SK-N-SH (cell line): Measurements from ENCODE around the gene LCOR. TPM values are rescaled to one million over a fixed set of nuclear protein-coding genes. Genes with fewer than 3 reads are reported as not detected.

Experiments used
- CTCF ChIA-PET: fragments of 300-600, 350-600 bp; formaldehyde crosslinking; extraction: SDS; loops from one replicate; lab custom pipeline; 2021; lab: Yijun Ruan, JAX
- POLR2A ChIA-PET: fragments of 350-600 bp; sonication (Branson Sonifier 250); formaldehyde crosslinking; extraction: SDS; loops from one replicate; lab custom pipeline; 2020; ENCODE audit warnings: antibody characterized with exemption, inconsistent platforms; lab: Yijun Ruan, JAX
- DNase-seq: peaks from one replicate; pipeline ENCODE4 v3.0.0; 2012
- H2AFZ ChIP-seq: fragments of 200-600 bp; sonication (generic); 2 replicates; pipeline ENCODE4 v1.8.1; 2016; ENCODE audit warnings: antibody characterized with exemption, mild to moderate bottlenecking, low read depth
- H3F3A ChIP-seq: fragments of 200-600 bp; sonication (generic); replicated peaks from 2 replicates; pipeline ENCODE3; 2016; ENCODE audit warnings: antibody characterized with exemption, mild to moderate bottlenecking; ENCODE audit not compliant: insufficient read depth
- H3K27ac ChIP-seq, 2 experiments: fragments of 200-500 bp in 1 of 2; fragments of 200-600 bp in 1 of 2; sonication (Bioruptor generic) in 1 of 2; sonication (generic), shearing (Covaris generic) in 1 of 2; 2 replicates each; pipeline versions ENCODE4 v1.5.1 to v1.6.1; 2014 to 2016; ENCODE audit warnings: low read depth in 2 of 2, inconsistent platforms in 1 of 2, low read length in 1 of 2, mild to moderate bottlenecking in 1 of 2, mixed read lengths in 1 of 2
- H3K27me3 ChIP-seq: fragments of 200-600 bp; sonication (generic), shearing (Covaris generic); 2 replicates; pipeline ENCODE4 v1.6.1; 2016; ENCODE audit warnings: mixed run types; ENCODE audit not compliant: insufficient read depth
- H3K36me3 ChIP-seq, 2 experiments: fragments of 200-500 bp in 1 of 2; fragments of 200-600 bp in 1 of 2; sonication (Bioruptor generic) in 1 of 2; sonication (generic) in 1 of 2; replicated peaks in 1 of 2; 2 replicates each; pipeline versions ENCODE3 to v1.5.1; 2014 to 2016; ENCODE audit warnings: low read length in 1 of 2, mild to moderate bottlenecking in 1 of 2; ENCODE audit not compliant: insufficient read depth in 2 of 2, control insufficient read depth in 1 of 2
- H3K4me1 ChIP-seq, 2 experiments: fragments of 200-500 bp in 1 of 2; fragments of 200-600 bp in 1 of 2; sonication (Bioruptor generic) in 1 of 2; sonication (generic), shearing (Covaris generic) in 1 of 2; 2 replicates each; pipeline versions ENCODE4 v1.5.1 to v1.6.1; 2014 to 2016; ENCODE audit warnings: low read depth in 1 of 2, low read length in 1 of 2, mixed run types in 1 of 2; ENCODE audit not compliant: insufficient read depth in 2 of 2, control insufficient read depth in 1 of 2
- H3K4me2 ChIP-seq: fragments of 200-600 bp; sonication (generic), shearing (Covaris generic); 2 replicates; pipeline ENCODE4 v1.6.1; 2017; ENCODE audit warnings: mixed run types
- H3K4me3 ChIP-seq, 2 experiments: fragments of 200-500 bp in 1 of 2; fragments of 200-600 bp in 1 of 2; sonication (Bioruptor generic) in 1 of 2; sonication (generic), shearing (Covaris generic) in 1 of 2; 2 replicates each; pipeline versions ENCODE4 v1.5.1 to v1.8.1; 2014 to 2016; ENCODE audit warnings: low read depth in 2 of 2, inconsistent platforms in 1 of 2, low read length in 1 of 2, mild to moderate bottlenecking in 1 of 2, mixed read lengths in 1 of 2, moderate library complexity in 1 of 2
- H3K79me2 ChIP-seq: fragments of 200-600 bp; sonication (generic); 2 replicates; pipeline ENCODE4 v1.8.1; 2017; ENCODE audit warnings: mild to moderate bottlenecking; ENCODE audit not compliant: insufficient read depth
- H3K9ac ChIP-seq: fragments of 200-600 bp; sonication (generic); 2 replicates; pipeline ENCODE4 v1.6.1; 2017; ENCODE audit warnings: mixed run types
- H3K9me2 ChIP-seq: fragments of 200-600 bp; sonication (generic); 2 replicates; pipeline ENCODE4 v1.6.1; 2017; ENCODE audit warnings: mixed run types
- H3K9me3 ChIP-seq: fragments of 200-600 bp; sonication (generic); 2 replicates; pipeline ENCODE4 v1.6.1; 2017; ENCODE audit warnings: mixed run types, mild to moderate bottlenecking, moderate library complexity
- H4K20me1 ChIP-seq: fragments of 200-600 bp; sonication (generic); 2 replicates; pipeline ENCODE4 v1.6.1; 2017; ENCODE audit warnings: mild to moderate bottlenecking, mixed run types; ENCODE audit not compliant: insufficient read depth
- CHD2 ChIP-seq: fragments of 150-350 bp; IDR thresholded peaks from 2 replicates; pipeline ENCODE4 v1.6.1; 2018; ENCODE audit warnings: low read length; ENCODE audit not compliant: partially characterized antibody
- CTCF ChIP-seq: fragments of 200-600 bp; sonication (generic); IDR thresholded peaks from 2 replicates; pipeline ENCODE4 v1.6.1; 2017; ENCODE audit warnings: antibody characterized with exemption, mild to moderate bottlenecking, moderate library complexity
- ELF1 ChIP-seq: IDR thresholded peaks from 2 replicates; pipeline ENCODE4 v1.4.0; 2012
- EP300 ChIP-seq, 2 experiments: IDR thresholded peaks; 2 replicates each; pipeline versions ENCODE4 v1.4.0 to v1.6.1; 2012; ENCODE audit warnings: borderline replicate concordance in 1 of 2, low read depth in 1 of 2, low read length in 1 of 2
- EZH2phosphoT487 ChIP-seq: fragments of 200-600 bp; sonication (generic); IDR thresholded peaks from 2 replicates; pipeline ENCODE4 v1.6.1; 2017; ENCODE audit warnings: low read depth, mixed run types, mild to moderate bottlenecking, antibody characterized with exemption, moderate library complexity, borderline replicate concordance
- GABPA ChIP-seq: IDR thresholded peaks from 2 replicates; pipeline ENCODE4 v1.4.0; 2012; ENCODE audit warnings: low read depth, mild to moderate bottlenecking
- JUND ChIP-seq: IDR thresholded peaks from 2 replicates; pipeline ENCODE4 v1.4.0; 2012
- MXI1 ChIP-seq: IDR thresholded peaks from 2 replicates; pipeline ENCODE4 v1.6.1; 2012; ENCODE audit warnings: mild to moderate bottlenecking, low read depth, low read length, improper control_type of control experiment
- NFIC ChIP-seq: IDR thresholded peaks from 2 replicates; pipeline ENCODE4 v1.4.0; 2012; ENCODE audit warnings: borderline replicate concordance
- RAD21 ChIP-seq: IDR thresholded peaks from 2 replicates; pipeline ENCODE4 v1.6.1; 2012; ENCODE audit warnings: mild to moderate bottlenecking, low read length
- RCOR1 ChIP-seq: fragments of 150-350 bp; IDR thresholded peaks from 2 replicates; pipeline ENCODE4 v1.6.1; 2017; ENCODE audit warnings: antibody characterized with exemption, low read length
- REST ChIP-seq: IDR thresholded peaks from 2 replicates; pipeline ENCODE4 v1.6.1; 2012; ENCODE audit warnings: mild to moderate bottlenecking, low read depth, low read length, moderate library complexity
- SMC3 ChIP-seq: IDR thresholded peaks from 2 replicates; pipeline ENCODE4 v1.6.1; 2012; ENCODE audit warnings: low read depth, low read length, improper control_type of control experiment
- TEAD4 ChIP-seq: IDR thresholded peaks from 2 replicates; pipeline ENCODE4 v1.4.0; 2012; ENCODE audit warnings: mild to moderate bottlenecking, borderline replicate concordance; ENCODE audit not compliant: insufficient read depth
- USF2 ChIP-seq: fragments of 150-350 bp; IDR thresholded peaks from 2 replicates; pipeline ENCODE4 v1.6.1; 2017; ENCODE audit warnings: antibody characterized with exemption, low read length, low read depth, borderline replicate concordance
- WGBS: methylation state at CpG from one replicate; pipeline ENCODE4 v1.1.6; 2017; ENCODE audit warnings: low lambda C conversion rate; 5-methylcytosine and 5-hydroxymethylcytosine counted together
- polyA plus RNA-seq, 3 experiments: library from polyadenylated mRNA; depleted of rRNA; stranded (reverse); fragments of >200 nt; gene quantifications; 2 replicates each; pipeline ENCODE4 v1.2.3, GENCODE V29; 2012
- TF ChIP-seq, protein P1 (sequence below): IDR thresholded peaks from 2 replicates; pipeline ENCODE4 v1.4.0; 2012; ENCODE audit warnings: low read depth, borderline replicate concordance
- TF ChIP-seq, protein P2 (sequence below): IDR thresholded peaks from 2 replicates; pipeline ENCODE4; 2012
- TF ChIP-seq, protein P3 (sequence below): fragments of 150-350 bp; IDR thresholded peaks from 2 replicates; pipeline ENCODE4 v1.6.1; 2016; ENCODE audit warnings: mild to moderate bottlenecking, low read depth, low read length

Gene LCOR
- polyA plus RNA-seq, 1 of the 3 experiments (the other 2 are of a cell fraction): 1.9 TPM

DNA sequence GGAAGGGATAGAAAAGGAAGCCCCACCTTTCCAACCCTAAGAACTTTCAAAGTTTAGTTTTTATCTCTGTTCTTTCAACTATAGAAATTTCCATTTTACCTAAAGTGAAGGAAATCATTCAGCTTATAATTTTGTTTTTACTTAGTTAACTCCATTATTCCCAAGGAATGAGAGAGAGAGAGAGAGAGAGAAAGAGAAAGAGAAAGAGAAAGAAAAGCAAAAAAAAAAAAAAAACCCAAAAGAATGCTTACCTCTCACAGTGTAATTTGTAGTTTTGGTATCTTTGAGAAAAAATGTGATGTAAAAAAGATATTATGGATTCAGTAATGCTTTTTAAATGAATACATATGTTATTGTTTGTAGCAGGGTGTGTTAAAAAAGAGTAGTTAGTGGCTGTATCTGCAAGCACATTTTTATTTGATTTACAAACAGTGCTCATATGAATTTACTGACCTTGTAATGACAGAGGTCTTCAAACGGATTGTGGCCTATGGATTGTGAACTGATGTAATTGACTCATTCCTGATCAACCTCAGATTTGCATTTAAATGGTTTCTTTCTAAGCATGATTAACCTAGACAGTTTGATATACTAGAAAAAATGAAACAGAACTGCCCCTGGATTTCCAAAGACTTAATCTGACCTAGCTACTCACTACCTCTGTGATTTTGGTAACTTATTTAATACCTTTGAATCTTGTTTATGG is 64.9 kb downstream of the LCOR start:
- H3K79me2 ChIP-seq: peaks cover 100% of the 10 kb centered on the region
- 0 out of 2 replicates have a peak, but pooled peaks cover 2% of the 10 kb centered on the region for H3K9me2 ChIP-seq
- no peaks in the 10 kb centered on the region for H3K9me3 ChIP-seq
- ChIA-PET POLR2A (interaction anchor here (0.7 kb wide), 1 partner anchor 186 kb away, joined by 5 read pairs; no protein-coding TSS in a partner anchor), CTCF (interaction anchor here (2.9 kb wide), 1 partner anchor 13 kb away, joined by 10 read pairs; no protein-coding TSS in a partner anchor)
- H3K27ac ChIP-seq: peak overlapping the region in 1 of 2 experiments; percentile 6; a peak in 1 of 4 replicates
- TF ChIP-seq REST (no peak), USF2 (no peak), GABPA (no peak), EZH2phosphoT487 (no peak), CTCF (no peak), CHD2 (no peak), NFIC (no peak), TEAD4 (no peak), RCOR1 (no peak), EP300 (IDR thresholded peaks at IDR 0.05; ENCODE audit: borderline replicate concordance in 1 of 2, low read depth in 1 of 2, low read length in 1 of 2) (no peak), ELF1 (no peak), RAD21 (no peak), SMC3 (no peak), MXI1 (no peak), JUND (no peak)
- TF ChIP-seq, protein P1, sequence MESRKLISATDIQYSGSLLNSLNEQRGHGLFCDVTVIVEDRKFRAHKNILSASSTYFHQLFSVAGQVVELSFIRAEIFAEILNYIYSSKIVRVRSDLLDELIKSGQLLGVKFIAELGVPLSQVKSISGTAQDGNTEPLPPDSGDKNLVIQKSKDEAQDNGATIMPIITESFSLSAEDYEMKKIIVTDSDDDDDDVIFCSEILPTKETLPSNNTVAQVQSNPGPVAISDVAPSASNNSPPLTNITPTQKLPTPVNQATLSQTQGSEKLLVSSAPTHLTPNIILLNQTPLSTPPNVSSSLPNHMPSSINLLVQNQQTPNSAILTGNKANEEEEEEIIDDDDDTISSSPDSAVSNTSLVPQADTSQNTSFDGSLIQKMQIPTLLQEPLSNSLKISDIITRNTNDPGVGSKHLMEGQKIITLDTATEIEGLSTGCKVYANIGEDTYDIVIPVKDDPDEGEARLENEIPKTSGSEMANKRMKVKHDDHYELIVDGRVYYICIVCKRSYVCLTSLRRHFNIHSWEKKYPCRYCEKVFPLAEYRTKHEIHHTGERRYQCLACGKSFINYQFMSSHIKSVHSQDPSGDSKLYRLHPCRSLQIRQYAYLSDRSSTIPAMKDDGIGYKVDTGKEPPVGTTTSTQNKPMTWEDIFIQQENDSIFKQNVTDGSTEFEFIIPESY: no peak
- TF ChIP-seq, protein P2, sequence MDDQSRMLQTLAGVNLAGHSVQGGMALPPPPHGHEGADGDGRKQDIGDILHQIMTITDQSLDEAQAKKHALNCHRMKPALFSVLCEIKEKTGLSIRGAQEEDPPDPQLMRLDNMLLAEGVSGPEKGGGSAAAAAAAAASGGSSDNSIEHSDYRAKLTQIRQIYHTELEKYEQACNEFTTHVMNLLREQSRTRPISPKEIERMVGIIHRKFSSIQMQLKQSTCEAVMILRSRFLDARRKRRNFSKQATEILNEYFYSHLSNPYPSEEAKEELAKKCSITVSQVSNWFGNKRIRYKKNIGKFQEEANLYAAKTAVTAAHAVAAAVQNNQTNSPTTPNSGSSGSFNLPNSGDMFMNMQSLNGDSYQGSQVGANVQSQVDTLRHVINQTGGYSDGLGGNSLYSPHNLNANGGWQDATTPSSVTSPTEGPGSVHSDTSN: no peak
- TF ChIP-seq, protein P3, sequence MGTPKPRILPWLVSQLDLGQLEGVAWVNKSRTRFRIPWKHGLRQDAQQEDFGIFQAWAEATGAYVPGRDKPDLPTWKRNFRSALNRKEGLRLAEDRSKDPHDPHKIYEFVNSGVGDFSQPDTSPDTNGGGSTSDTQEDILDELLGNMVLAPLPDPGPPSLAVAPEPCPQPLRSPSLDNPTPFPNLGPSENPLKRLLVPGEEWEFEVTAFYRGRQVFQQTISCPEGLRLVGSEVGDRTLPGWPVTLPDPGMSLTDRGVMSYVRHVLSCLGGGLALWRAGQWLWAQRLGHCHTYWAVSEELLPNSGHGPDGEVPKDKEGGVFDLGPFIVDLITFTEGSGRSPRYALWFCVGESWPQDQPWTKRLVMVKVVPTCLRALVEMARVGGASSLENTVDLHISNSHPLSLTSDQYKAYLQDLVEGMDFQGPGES: no peak
- 33% methylated on average over 1 of the region's 1 CpG for WGBS
- no peak for DNase-seq
- peaks cover 0 to 24% of the 10 kb centered on the region in 2 experiments for H3K36me3 ChIP-seq
- no peak overlapping the region for H3K4me3 ChIP-seq
- no peak overlapping the region for H2AFZ ChIP-seq
- H3K27me3 ChIP-seq: no peaks in the 10 kb centered on the region
- H3K9ac ChIP-seq: no peak overlapping the region
- H4K20me1 ChIP-seq: peaks cover 66% of the 10 kb centered on the region
- H3K4me1 ChIP-seq: peaks cover 0 to 4% of the 10 kb centered on the region in 2 experiments; a peak in 1 of 4 replicates
- no peaks in the 10 kb centered on the region for H3F3A ChIP-seq
- H3K4me2 ChIP-seq: 0 out of 2 replicates have a peak overlapping the region, but pooled peaks have one; percentile 13
